BLaER1 (cell line): ENCODE measurements around the gene IARS2.
"Not testable (repeated sequence)": the region's sequence is repeated elsewhere in the genome, so short reads cannot be mapped to it uniquely, and the experiment has no call there.

Experiments used
- H3K27ac ChIP-seq: shearing (Covaris generic); formaldehyde crosslinking; 2 replicates; pipeline ENCODE4 v1.8.1; 2022
- H3K27me3 ChIP-seq: shearing (Covaris generic); formaldehyde crosslinking; 2 replicates; pipeline ENCODE4 v1.8.1; 2022
- H3K36me3 ChIP-seq: shearing (Covaris generic); formaldehyde crosslinking; 2 replicates; pipeline ENCODE4 v1.8.1; 2022
- H3K4me1 ChIP-seq: shearing (Covaris generic); formaldehyde crosslinking; 2 replicates; pipeline ENCODE4 v1.8.1; 2022
- H3K4me2 ChIP-seq: shearing (Covaris generic); formaldehyde crosslinking; 2 replicates; pipeline ENCODE4 v1.8.1; 2022
- H3K4me3 ChIP-seq: shearing (Covaris generic); formaldehyde crosslinking; 2 replicates; pipeline ENCODE4 v1.8.1; 2022
- H3K9ac ChIP-seq: shearing (Covaris generic); formaldehyde crosslinking; 2 replicates; pipeline ENCODE4 v1.8.1; 2022
- H3K9me3 ChIP-seq: shearing (Covaris generic); formaldehyde crosslinking; 2 replicates; pipeline ENCODE4 v1.8.1; 2022
- H4K20me1 ChIP-seq: shearing (Covaris generic); formaldehyde crosslinking; 2 replicates; pipeline ENCODE4 v1.8.1; 2022
- Cebpa-rat ChIP-seq: shearing (Covaris generic); IDR thresholded peaks from 2 replicates; pipeline ENCODE4 v1.8.1; 2022

The IARS2 gene

GRCh38 chr1:220137019-220137786 lies 43.3 kb downstream of the IARS2 start:
- peaks cover 21% of the 10 kb centered on the region for H3K4me1 ChIP-seq
- no peak for TF ChIP-seq Cebpa-rat
- H4K20me1 ChIP-seq: no peaks in the 10 kb centered on the region
- H3K9me3 ChIP-seq: no peaks in the 10 kb centered on the region
- peak overlapping the region; percentile 7; the same call in 1 of the 2 replicates for H3K27ac ChIP-seq
- no peaks in the 10 kb centered on the region for H3K27me3 ChIP-seq
- H3K4me3 ChIP-seq: no peak overlapping the region
- no peak overlapping the region; the same call in 1 of the 2 replicates for H3K9ac ChIP-seq
- H3K36me3 ChIP-seq: peaks cover 85% of the 10 kb centered on the region
- peak overlapping the region; percentile 47 for H3K4me2 ChIP-seq

- peaks cover 21% of the 10 kb centered on the region for H3K4me1 ChIP-seq
These were observed 46.0 kb downstream of the IARS2 start for GRCh38 chr1:220139966-220140365.

GRCh38 chr1:220144051-220144450 lies 50.1 kb downstream of the IARS2 start:
- H3K4me3 ChIP-seq: no peak overlapping the region
- no peak overlapping the region for H3K27ac ChIP-seq
- H3K27me3 ChIP-seq: no peaks in the 10 kb centered on the region
- H3K9me3 ChIP-seq: no peaks in the 10 kb centered on the region
- H3K9ac ChIP-seq: no peak overlapping the region
- TF ChIP-seq Cebpa-rat: no peak
- no peaks in the 10 kb centered on the region for H3K4me1 ChIP-seq
- peaks cover 85% of the 10 kb centered on the region for H3K36me3 ChIP-seq
- H4K20me1 ChIP-seq: no peaks in the 10 kb centered on the region
- H3K4me2 ChIP-seq: no peak overlapping the region

More at GRCh38 chr1:220139966-220140365, 46.0 kb downstream of the IARS2 start:
- no peak for TF ChIP-seq Cebpa-rat
- Histone ChIP-seq H3K4me2 (no peak overlapping the region), H3K36me3 (peaks cover 81% of the 10 kb centered on the region), H3K4me3 (no peak overlapping the region), H3K9ac (no peak overlapping the region), H3K27ac (no peak overlapping the region), H3K27me3 (no peaks in the 10 kb centered on the region), H4K20me1 (no peaks in the 10 kb centered on the region), H3K9me3 (no peaks in the 10 kb centered on the region)

- no peak overlapping the region for H3K4me2 ChIP-seq
- no peak overlapping the region for H3K9ac ChIP-seq
- no peak for TF ChIP-seq Cebpa-rat
- peaks cover 78% of the 10 kb centered on the region for H3K36me3 ChIP-seq
- H3K4me1 ChIP-seq: no peaks in the 10 kb centered on the region
- H3K4me3 ChIP-seq: no peak overlapping the region
- no peaks in the 10 kb centered on the region for H4K20me1 ChIP-seq
- no peaks in the 10 kb centered on the region for H3K27me3 ChIP-seq
- H3K27ac ChIP-seq: no peak overlapping the region
- H3K9me3 ChIP-seq: no peaks in the 10 kb centered on the region
These were observed 55.8 kb downstream of the IARS2 start for GRCh38 chr1:220149742-220150141.

GRCh38 chr1:220151454-220151853 lies 57.5 kb downstream of the IARS2 start:
- H3K9ac ChIP-seq: no peak overlapping the region
- TF ChIP-seq Cebpa-rat: no peak
- no peaks in the 10 kb centered on the region for H3K9me3 ChIP-seq
- H3K4me1 ChIP-seq: no peaks in the 10 kb centered on the region
- H3K27me3 ChIP-seq: no peaks in the 10 kb centered on the region
- no peak overlapping the region for H3K4me3 ChIP-seq
- no peaks in the 10 kb centered on the region for H4K20me1 ChIP-seq
- H3K27ac ChIP-seq: no peak overlapping the region
- H3K36me3 ChIP-seq: peaks cover 78% of the 10 kb centered on the region
- H3K4me2 ChIP-seq: no peak overlapping the region

GRCh38 chr1:220153147-220153546 lies 59.2 kb downstream of the IARS2 start:
- no peaks in the 10 kb centered on the region for H3K27me3 ChIP-seq
- H3K4me3 ChIP-seq: no peak overlapping the region
- H3K27ac ChIP-seq: no peak overlapping the region
- H3K4me2 ChIP-seq: no peak overlapping the region
- no peaks in the 10 kb centered on the region for H3K4me1 ChIP-seq
- H3K9ac ChIP-seq: no peak overlapping the region
- TF ChIP-seq Cebpa-rat: no peak
- no peaks in the 10 kb centered on the region for H4K20me1 ChIP-seq
- no peaks in the 10 kb centered on the region for H3K9me3 ChIP-seq
- H3K36me3 ChIP-seq: peaks cover 78% of the 10 kb centered on the region

- no peak overlapping the region for H3K9ac ChIP-seq
- H3K36me3 ChIP-seq: peaks cover 92% of the 10 kb centered on the region
- no peaks in the 10 kb centered on the region for H3K4me1 ChIP-seq
- H3K27ac ChIP-seq: no peak overlapping the region
- no peaks in the 10 kb centered on the region for H3K27me3 ChIP-seq
- no peak overlapping the region for H3K4me3 ChIP-seq
- no peaks in the 10 kb centered on the region for H4K20me1 ChIP-seq
- no peak overlapping the region for H3K4me2 ChIP-seq
- TF ChIP-seq Cebpa-rat: no peak
- no peaks in the 10 kb centered on the region for H3K9me3 ChIP-seq
These were observed 62.8 kb downstream of the IARS2 start for GRCh38 chr1:220156620-220157146.

GRCh38 chr1:220157738-220158137 lies 63.8 kb downstream of the IARS2 start:
- Histone ChIP-seq H4K20me1 (no peaks in the 10 kb centered on the region), H3K27me3 (no peaks in the 10 kb centered on the region), H3K9me3 (no peaks in the 10 kb centered on the region), H3K9ac (no peak overlapping the region), H3K4me3 (no peak overlapping the region), H3K4me1 (no peaks in the 10 kb centered on the region), H3K4me2 (no peak overlapping the region), H3K27ac (no peak overlapping the region), H3K36me3 (peaks cover 82% of the 10 kb centered on the region)
- no peak for TF ChIP-seq Cebpa-rat

- H3K4me3 ChIP-seq, H4K20me1 ChIP-seq, H3K9me3 ChIP-seq, H3K4me2 ChIP-seq, H3K27ac ChIP-seq, H3K9ac ChIP-seq, H3K4me1 ChIP-seq, H3K27me3 ChIP-seq: not testable (repeated sequence)
- H3K36me3 ChIP-seq: peaks cover 80% of the 10 kb centered on the region
These were observed 64.6 kb downstream of the IARS2 start for GRCh38 chr1:220158530-220158929.

GRCh38 chr1:220159041-220159440 lies 65.1 kb downstream of the IARS2 start:
- H3K4me3 ChIP-seq: no peak overlapping the region
- no peak overlapping the region for H3K27ac ChIP-seq
- no peak overlapping the region for H3K4me2 ChIP-seq
- TF ChIP-seq Cebpa-rat: no peak
- no peaks in the 10 kb centered on the region for H3K4me1 ChIP-seq
- H3K9me3 ChIP-seq: no peaks in the 10 kb centered on the region
- H3K36me3 ChIP-seq: peaks cover 80% of the 10 kb centered on the region
- no peaks in the 10 kb centered on the region for H3K27me3 ChIP-seq
- H4K20me1 ChIP-seq: no peaks in the 10 kb centered on the region
- H3K9ac ChIP-seq: no peak overlapping the region
